Measurements from ENCODE around the gene B3GNT8. TPM values are rescaled to one million over a fixed set of nuclear protein-coding genes. Genes with fewer than 3 reads are reported as not detected.

Gene B3GNT8
- total RNA-seq, 2 donors from 2014 or later: 3.9 to 4.7 TPM

- Mint-ChIP-seq H3K27ac (no peak overlapping the region), H3K4me1 (no peaks in the 10 kb centered on the region), H3K27me3 (ENCODE audit: insufficient read depth) (peaks cover 40% of the 10 kb centered on the region), H3K4me3 (no peak overlapping the region), H3K36me3 (ENCODE audit: low read depth) (no peaks in the 10 kb centered on the region), H3K9me3 (no peaks in the 10 kb centered on the region)
- Histone ChIP-seq H3K36me3 (ENCODE audit: control insufficient read depth, insufficient read depth, low read length) (no peaks in the 10 kb centered on the region), H3K4me1 (ENCODE audit: control insufficient read depth, insufficient read depth, low read length) (no peaks in the 10 kb centered on the region), H3K27ac (ENCODE audit: low read depth, low read length) (no peak overlapping the region), H3K4me3 (ENCODE audit: low read length) (peak overlapping the region; percentile 66), H3K9ac (ENCODE audit: extremely low read depth, low read length, poor library complexity, severe bottlenecking) (no peak overlapping the region), H3K9me3 (ENCODE audit: control insufficient read depth, low read length) (no peaks in the 10 kb centered on the region), H3K27me3 (ENCODE audit: control insufficient read depth, insufficient read depth, low read length, poor library complexity, severe bottlenecking) (peaks cover 36% of the 10 kb centered on the region)
- DNase-seq: peak; percentile 95
- WGBS, 2 experiments (ENCODE audit: insufficient coverage in 1 of 2, insufficient read length in 1 of 2): 8 to 15% methylated on average over 8 to 21 of the region's 22 CpGs
- TF ChIP-seq, protein P1, sequence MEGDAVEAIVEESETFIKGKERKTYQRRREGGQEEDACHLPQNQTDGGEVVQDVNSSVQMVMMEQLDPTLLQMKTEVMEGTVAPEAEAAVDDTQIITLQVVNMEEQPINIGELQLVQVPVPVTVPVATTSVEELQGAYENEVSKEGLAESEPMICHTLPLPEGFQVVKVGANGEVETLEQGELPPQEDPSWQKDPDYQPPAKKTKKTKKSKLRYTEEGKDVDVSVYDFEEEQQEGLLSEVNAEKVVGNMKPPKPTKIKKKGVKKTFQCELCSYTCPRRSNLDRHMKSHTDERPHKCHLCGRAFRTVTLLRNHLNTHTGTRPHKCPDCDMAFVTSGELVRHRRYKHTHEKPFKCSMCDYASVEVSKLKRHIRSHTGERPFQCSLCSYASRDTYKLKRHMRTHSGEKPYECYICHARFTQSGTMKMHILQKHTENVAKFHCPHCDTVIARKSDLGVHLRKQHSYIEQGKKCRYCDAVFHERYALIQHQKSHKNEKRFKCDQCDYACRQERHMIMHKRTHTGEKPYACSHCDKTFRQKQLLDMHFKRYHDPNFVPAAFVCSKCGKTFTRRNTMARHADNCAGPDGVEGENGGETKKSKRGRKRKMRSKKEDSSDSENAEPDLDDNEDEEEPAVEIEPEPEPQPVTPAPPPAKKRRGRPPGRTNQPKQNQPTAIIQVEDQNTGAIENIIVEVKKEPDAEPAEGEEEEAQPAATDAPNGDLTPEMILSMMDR (conservative IDR thresholded peaks at IDR 0.05): peak; percentile 99
Measured at GRCh38 chr19:41449079-41449864, 22.1 kb upstream of the B3GNT8 start.

- Histone ChIP-seq H3K27me3 (ENCODE audit: control insufficient read depth, insufficient read depth, low read length, poor library complexity, severe bottlenecking) (peaks cover 33% of the 10 kb centered on the region), H3K27ac (ENCODE audit: low read depth, low read length) (no peak overlapping the region), H3K9me3 (ENCODE audit: control insufficient read depth, low read length) (no peaks in the 10 kb centered on the region), H3K9ac (ENCODE audit: extremely low read depth, low read length, poor library complexity, severe bottlenecking) (no peak overlapping the region), H3K36me3 (ENCODE audit: control insufficient read depth, insufficient read depth, low read length) (no peaks in the 10 kb centered on the region), H3K4me3 (ENCODE audit: low read length) (no peak overlapping the region), H3K4me1 (ENCODE audit: control insufficient read depth, insufficient read depth, low read length) (no peaks in the 10 kb centered on the region)
- Mint-ChIP-seq H3K9me3 (no peaks in the 10 kb centered on the region), H3K36me3 (ENCODE audit: low read depth) (no peaks in the 10 kb centered on the region), H3K4me3 (no peak overlapping the region), H3K27me3 (ENCODE audit: insufficient read depth) (peaks cover 45% of the 10 kb centered on the region), H3K27ac (no peak overlapping the region), H3K4me1 (no peaks in the 10 kb centered on the region)
- TF ChIP-seq, protein P1 (conservative IDR thresholded peaks at IDR 0.05): peak; percentile 57
- WGBS, 2 experiments (ENCODE audit: insufficient coverage in 1 of 2, insufficient read length in 1 of 2): 73 to 80% methylated on average over 8 to 12 of the region's 12 CpGs
- no peak for DNase-seq
Measured at GRCh38 chr19:41447732-41448332, 20.7 kb upstream of the B3GNT8 start.

- H3K4me3 ChIP-seq (ENCODE audit: low read length): no peak overlapping the region
- H3K4me1 ChIP-seq (ENCODE audit: control insufficient read depth, insufficient read depth, low read length): no peaks in the 10 kb centered on the region
- H3K4me3 Mint-ChIP-seq: no peak overlapping the region
- no peaks in the 10 kb centered on the region for H3K36me3 ChIP-seq (ENCODE audit: control insufficient read depth, insufficient read depth, low read length)
- no peaks in the 10 kb centered on the region for H3K9me3 ChIP-seq (ENCODE audit: control insufficient read depth, low read length)
- H3K27ac Mint-ChIP-seq: no peak overlapping the region
- DNase-seq: no peak
- H3K9ac ChIP-seq (ENCODE audit: extremely low read depth, low read length, poor library complexity, severe bottlenecking): no peak overlapping the region
- peaks cover 49% of the 10 kb centered on the region for H3K27me3 Mint-ChIP-seq (ENCODE audit: insufficient read depth)
- 63 to 80% methylated on average over 1 to 5 of the region's 5 CpGs for WGBS, 2 experiments (ENCODE audit: insufficient coverage in 1 of 2, insufficient read length in 1 of 2)
- H3K27me3 ChIP-seq (ENCODE audit: control insufficient read depth, insufficient read depth, low read length, poor library complexity, severe bottlenecking): peaks cover 33% of the 10 kb centered on the region
- TF ChIP-seq, protein P1 (conservative IDR thresholded peaks at IDR 0.05): no peak
- no peaks in the 10 kb centered on the region for H3K36me3 Mint-ChIP-seq (ENCODE audit: low read depth)
- no peaks in the 10 kb centered on the region for H3K9me3 Mint-ChIP-seq
- H3K27ac ChIP-seq (ENCODE audit: low read depth, low read length): no peak overlapping the region
- no peaks in the 10 kb centered on the region for H3K4me1 Mint-ChIP-seq
Measured at GRCh38 chr19:41445575-41445974, 18.4 kb upstream of the B3GNT8 start.
